ENCODE results near the gene GTF3C1. TPM values are rescaled to one million over a fixed set of nuclear protein-coding genes. Genes with fewer than 3 reads are reported as not detected.

The GTF3C1 gene
- total and polyA plus RNA-seq, 2 of the 8 experiments (the other 6 are each of a cell fraction or from before 2014, with no cell fraction given) = 89.3 to 126 TPM

DNA sequence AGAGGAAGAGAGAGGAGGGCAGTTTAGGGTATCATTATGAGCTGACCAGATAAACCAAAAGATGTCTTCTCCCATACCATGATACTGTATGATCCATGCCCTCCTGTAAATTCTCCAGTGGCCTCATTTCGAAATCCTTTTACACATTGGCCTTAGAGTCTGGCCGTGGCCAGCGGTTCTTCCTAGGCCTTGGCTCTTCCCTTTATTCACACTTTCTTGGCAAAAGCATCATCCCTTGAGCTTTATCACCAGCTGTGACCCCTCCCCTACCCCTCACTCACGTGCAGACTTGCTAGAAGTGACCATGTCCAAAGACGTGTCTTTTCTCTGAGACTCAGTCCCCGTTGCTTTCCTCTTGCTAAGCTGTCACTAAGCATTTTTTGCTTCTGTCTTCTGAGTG lies 23.0 kb upstream of the GTF3C1 start (continued):
- TF ChIP-seq BCL11A (IDR thresholded peaks at IDR 0.05; ENCODE audit: low read depth in 2 of 2, low read length in 2 of 2) (no peak), NANOG (IDR thresholded peaks at IDR 0.05; ENCODE audit: insufficient read depth, low read depth, low read length, poor library complexity, severe bottlenecking) (no peak), BACH1 (IDR thresholded peaks at IDR 0.05; ENCODE audit: low read length) (no peak), PHF8 (conservative IDR thresholded peaks at IDR 0.05; ENCODE audit: low read depth, low read length) (no peak)
